HG03025 (cell line): ENCODE data around the gene WIZ.

Experiments used
- ATAC-seq: cut with Tn5 transposase; IDR thresholded peaks from one replicate; pipeline ENCODE4 v1.9.1; 2021; ENCODE audit warnings: mild to moderate bottlenecking, moderate library complexity; ENCODE audit not compliant: unreplicated experiment, low FRiP score

The WIZ gene

GRCh38 chr19:15431396-15432017 is 18.2 kb downstream of the WIZ start:
- ATAC-seq: no peak

- no peak for ATAC-seq
These were observed 19.1 kb downstream of the WIZ start for GRCh38 chr19:15430526-15431120.

- ATAC-seq: no peak
These were observed 19.8 kb downstream of the WIZ start for GRCh38 chr19:15429825-15430467.

- no peak for ATAC-seq
These were observed 20.6 kb downstream of the WIZ start for GRCh38 chr19:15428956-15429824.

GRCh38 chr19:15427991-15428471 is 21.7 kb downstream of the WIZ start:
- no peak for ATAC-seq

- no peak for ATAC-seq
These were observed 22.4 kb downstream of the WIZ start for GRCh38 chr19:15427350-15427700.

- ATAC-seq: no peak
These were observed 23.0 kb downstream of the WIZ start for GRCh38 chr19:15426485-15427349.

- no peak for ATAC-seq
These were observed 24.3 kb downstream of the WIZ start for GRCh38 chr19:15425321-15425950.

- ATAC-seq: no peak
These were observed 25.0 kb downstream of the WIZ start for GRCh38 chr19:15424692-15425272.

- no peak for ATAC-seq
These were observed 25.6 kb downstream of the WIZ start for GRCh38 chr19:15424121-15424520.

- ATAC-seq: no peak
These were observed 26.6 kb downstream of the WIZ start for GRCh38 chr19:15423130-15423529.

- no peak for ATAC-seq
These were observed 27.3 kb downstream of the WIZ start for GRCh38 chr19:15422296-15423075.

- ATAC-seq: no peak
These were observed 28.0 kb downstream of the WIZ start for GRCh38 chr19:15421721-15422260.

- ATAC-seq: no peak
These were observed 28.5 kb downstream of the WIZ start for GRCh38 chr19:15421136-15421695.

- ATAC-seq: no peak
These were observed 30.2 kb downstream of the WIZ start for GRCh38 chr19:15419413-15420025.

- peak; percentile 95 for ATAC-seq
These were observed 31.0 kb downstream of the WIZ start, which contains the start of gene AKAP8L for GRCh38 chr19:15418579-15419412. Gene AKAP8L (minus strand): TSS chr19:15418988. CDS start chr19:15418923, 65 bp downstream.

GRCh38 chr19:15418231-15418578 is 31.6 kb downstream of the WIZ start:
- ATAC-seq: no peak
